ENCODE data around the gene JPH4. TPM values are rescaled to one million over a fixed set of nuclear protein-coding genes. Genes with fewer than 3 reads are reported as not detected.

The JPH4 gene
- total RNA-seq, 1 experiment from 2014 or later = 6.8 TPM

GRCh38 chr14:23561873-23562821 lies 16.4 kb downstream of the JPH4 start:
- Histone ChIP-seq H4K20me1 (ENCODE audit: control insufficient read depth, insufficient read depth, insufficient read length) (peaks cover 3% of the 10 kb centered on the region), H3K27me3 (ENCODE audit: insufficient read depth, low read length) (no peaks in the 10 kb centered on the region), H2BK20ac (ENCODE audit: low read depth, low read length, poor library complexity, severe bottlenecking) (no peak overlapping the region), H3K4ac (ENCODE audit: low read depth, low read length) (no peak overlapping the region), H3K23me2 (ENCODE audit: insufficient read length, low read depth, low read length, poor library complexity, severe bottlenecking) (peaks cover 3% of the 10 kb centered on the region), H4K91ac (ENCODE audit: insufficient read length, low read depth, low read length) (no peak overlapping the region), H3K9ac (ENCODE audit: extremely low read depth, insufficient read length, low read length) (no peak overlapping the region), H2BK15ac (ENCODE audit: low read depth, low read length) (no peak overlapping the region), H3K18ac (ENCODE audit: insufficient read length, low read depth, low read length) (no peak overlapping the region), H3K79me1 (ENCODE audit: insufficient read depth, low read depth, low read length, poor library complexity, severe bottlenecking) (no peaks in the 10 kb centered on the region), H2BK120ac (ENCODE audit: low read depth, low read length, poor library complexity, severe bottlenecking) (no peak overlapping the region), H3K56ac (ENCODE audit: insufficient read length, low read depth, low read length) (no peak overlapping the region), H3K14ac (ENCODE audit: insufficient read depth, low read length) (no peak overlapping the region), H3K9me3 (ENCODE audit: control insufficient read depth, low read depth, low read length) (no peaks in the 10 kb centered on the region), H4K8ac (replicated peaks; ENCODE audit: insufficient read length, low read depth, low read length) (no peak overlapping the region), H3T11ph (ENCODE audit: low read length) (no peak overlapping the region), H2AK5ac (ENCODE audit: insufficient read length, low read length) (no peak overlapping the region), H4K5ac (ENCODE audit: insufficient read length, low read depth, low read length) (no peak overlapping the region), H3K27ac (ENCODE audit: insufficient read length, low read depth, low read length) (no peak overlapping the region), H2AFZ (ENCODE audit: low read length) (no peak overlapping the region), H2BK12ac (ENCODE audit: insufficient read length, low read depth, low read length) (no peak overlapping the region), H2BK5ac (ENCODE audit: insufficient read length, low read length) (no peak overlapping the region), H3K4me1 (ENCODE audit: insufficient read depth, low read length) (peaks cover 3% of the 10 kb centered on the region; the same call in 1 of the 2 replicates), H3K23ac (ENCODE audit: insufficient read length, low read depth, low read length) (no peak overlapping the region), H3K4me2 (ENCODE audit: insufficient read depth, insufficient read length, low read length) (no peak overlapping the region), H3K79me2 (ENCODE audit: insufficient read depth, low read length) (no peaks in the 10 kb centered on the region)
- TF ChIP-seq CTCF (conservative IDR thresholded peaks at IDR 0.05) = no peak
- Mint-ChIP-seq H3K36me3 (ENCODE audit: insufficient read depth in 1 of 3, low read depth in 3 of 3) (peaks cover 17 to 81% (median 69%) of the 10 kb centered on the region in 3 experiments), H3K9me3 (no peaks in the 10 kb centered on the region), H3K27ac (no peak overlapping the region; a peak in 1 of 7 replicates), H3K27me3 (ENCODE audit: low read depth) (no peaks in the 10 kb centered on the region), H3K4me1 (peaks cover 16 to 27% of the 10 kb centered on the region in 2 experiments), H3K4me3 (no peak overlapping the region)
- WGBS (ENCODE audit: extremely low coverage, insufficient read length, low lambda C conversion rate) = no CpG with 5 or more reads among the region's 15 CpGs
- no peak for DNase-seq

Measured in H9 (cell line).